Hepatocyte (in vitro differentiated cells): ENCODE results near the gene LAMTOR4.

Source experiments
- EZH2 ChIP-seq: fragments of 200-600 bp; sonication (generic); IDR thresholded peaks from 2 replicates; pipeline ENCODE4 v1.6.1; 2016; ENCODE audit warnings: antibody characterized with exemption, mild to moderate bottlenecking, borderline replicate concordance
- TF ChIP-seq, protein P1 (sequence below): fragments of 200-600 bp; sonication (generic); IDR thresholded peaks from 2 replicates; pipeline ENCODE4 v1.5.1; 2016; ENCODE audit warnings: antibody characterized with exemption, mild to moderate bottlenecking; ENCODE audit not compliant: poor library complexity

DNA sequence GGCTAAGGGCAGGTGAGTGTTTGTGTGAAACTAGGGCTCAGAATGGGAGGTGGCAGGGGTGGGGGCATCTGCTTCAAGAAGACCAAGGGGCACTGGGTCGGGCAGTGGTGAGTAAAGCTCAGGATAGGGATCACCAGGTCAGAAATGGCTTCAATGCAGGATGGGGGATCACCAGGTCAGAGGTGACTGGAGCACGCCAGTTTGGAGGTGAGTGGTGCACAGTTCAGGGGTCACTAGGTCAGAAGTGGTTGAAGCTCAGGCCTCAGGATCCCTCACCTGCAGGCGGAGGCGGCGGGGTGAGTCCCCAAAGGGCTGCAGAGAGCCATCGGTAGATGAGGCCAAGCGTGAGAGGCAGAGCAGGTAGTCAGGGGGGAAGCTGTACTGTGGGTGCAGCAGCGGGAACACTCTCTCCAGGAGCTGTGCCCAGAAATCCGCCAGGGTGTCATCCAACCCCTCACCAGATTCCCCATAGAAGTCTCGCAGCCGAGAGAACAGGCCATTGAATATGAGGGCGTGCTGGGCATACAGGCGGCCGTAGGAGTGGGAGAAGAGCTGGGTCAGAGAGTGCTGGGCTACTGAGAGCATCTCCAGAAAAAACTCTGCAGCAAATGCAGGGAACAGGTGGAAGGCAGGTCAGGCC lies 26.7 kb downstream of the LAMTOR4 start:
- TF ChIP-seq, protein P1, sequence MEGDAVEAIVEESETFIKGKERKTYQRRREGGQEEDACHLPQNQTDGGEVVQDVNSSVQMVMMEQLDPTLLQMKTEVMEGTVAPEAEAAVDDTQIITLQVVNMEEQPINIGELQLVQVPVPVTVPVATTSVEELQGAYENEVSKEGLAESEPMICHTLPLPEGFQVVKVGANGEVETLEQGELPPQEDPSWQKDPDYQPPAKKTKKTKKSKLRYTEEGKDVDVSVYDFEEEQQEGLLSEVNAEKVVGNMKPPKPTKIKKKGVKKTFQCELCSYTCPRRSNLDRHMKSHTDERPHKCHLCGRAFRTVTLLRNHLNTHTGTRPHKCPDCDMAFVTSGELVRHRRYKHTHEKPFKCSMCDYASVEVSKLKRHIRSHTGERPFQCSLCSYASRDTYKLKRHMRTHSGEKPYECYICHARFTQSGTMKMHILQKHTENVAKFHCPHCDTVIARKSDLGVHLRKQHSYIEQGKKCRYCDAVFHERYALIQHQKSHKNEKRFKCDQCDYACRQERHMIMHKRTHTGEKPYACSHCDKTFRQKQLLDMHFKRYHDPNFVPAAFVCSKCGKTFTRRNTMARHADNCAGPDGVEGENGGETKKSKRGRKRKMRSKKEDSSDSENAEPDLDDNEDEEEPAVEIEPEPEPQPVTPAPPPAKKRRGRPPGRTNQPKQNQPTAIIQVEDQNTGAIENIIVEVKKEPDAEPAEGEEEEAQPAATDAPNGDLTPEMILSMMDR: no peak
- TF ChIP-seq EZH2: no peak
